NK-92 (cell line): ENCODE results near the gene ULBP3.
"Not testable (repeated sequence)": the region's sequence is repeated elsewhere in the genome, so short reads cannot be mapped to it uniquely, and the experiment has no call there.

Experiments
- DNase-seq: peaks from one replicate; lab custom pipeline; 2025; ENCODE audit not compliant: unreplicated experiment; lab: John Stamatoyannopoulos, UW

ULBP3 gene

DNA sequence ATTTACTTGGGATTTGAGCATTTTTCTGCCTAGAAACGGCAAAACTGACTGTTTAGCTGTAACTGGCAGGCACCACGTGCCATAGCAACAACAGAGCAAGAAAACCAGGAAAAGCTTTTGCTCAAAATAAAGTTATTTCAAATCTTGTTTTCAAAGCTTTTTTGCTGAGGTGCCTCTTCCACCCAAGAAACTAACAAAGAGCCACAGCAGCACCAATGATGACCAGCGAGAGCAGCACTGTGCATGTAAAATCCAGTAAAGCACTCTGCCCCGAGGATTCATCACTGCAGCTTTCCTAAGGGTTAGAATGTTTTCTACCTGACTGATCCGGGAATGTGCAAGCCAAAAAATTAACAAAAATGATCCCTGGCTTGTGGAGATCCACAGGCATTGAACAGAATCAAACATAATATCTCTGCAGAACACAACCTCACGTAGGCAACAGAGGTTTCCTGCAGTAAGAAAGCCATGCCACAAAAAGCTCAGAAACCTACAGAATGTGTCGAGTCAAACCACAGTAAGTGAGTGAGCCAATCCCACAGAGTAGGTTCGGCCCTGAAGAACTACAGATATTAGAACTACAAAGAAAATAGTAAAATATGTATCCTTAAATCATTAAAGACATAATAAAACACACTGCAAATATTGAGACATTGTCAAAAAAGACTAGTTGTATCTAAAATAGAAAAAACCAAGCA lies 7.4 kb upstream of the ULBP3 start:
- DNase-seq, result no peak

DNA sequence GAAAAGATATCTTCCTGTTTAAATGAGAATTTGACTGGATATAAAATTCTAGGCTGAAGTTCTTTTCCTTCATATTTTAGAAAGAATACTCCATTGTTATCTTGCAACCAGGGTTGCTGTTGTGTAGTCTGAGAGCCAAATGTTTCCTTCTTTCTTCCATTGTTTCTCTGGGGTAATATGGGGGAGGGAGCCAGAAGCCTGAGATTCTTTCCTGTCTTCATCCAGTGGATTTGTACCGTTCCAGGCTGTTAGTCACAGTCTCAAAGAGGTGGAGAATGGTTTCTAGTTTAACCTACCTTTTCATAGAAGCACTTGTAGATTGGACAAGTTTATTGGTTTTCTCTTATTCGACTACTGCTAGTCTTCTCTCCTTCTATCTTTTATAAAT lies 6.1 kb upstream of the ULBP3 start:
- no peak for DNase-seq

DNA sequence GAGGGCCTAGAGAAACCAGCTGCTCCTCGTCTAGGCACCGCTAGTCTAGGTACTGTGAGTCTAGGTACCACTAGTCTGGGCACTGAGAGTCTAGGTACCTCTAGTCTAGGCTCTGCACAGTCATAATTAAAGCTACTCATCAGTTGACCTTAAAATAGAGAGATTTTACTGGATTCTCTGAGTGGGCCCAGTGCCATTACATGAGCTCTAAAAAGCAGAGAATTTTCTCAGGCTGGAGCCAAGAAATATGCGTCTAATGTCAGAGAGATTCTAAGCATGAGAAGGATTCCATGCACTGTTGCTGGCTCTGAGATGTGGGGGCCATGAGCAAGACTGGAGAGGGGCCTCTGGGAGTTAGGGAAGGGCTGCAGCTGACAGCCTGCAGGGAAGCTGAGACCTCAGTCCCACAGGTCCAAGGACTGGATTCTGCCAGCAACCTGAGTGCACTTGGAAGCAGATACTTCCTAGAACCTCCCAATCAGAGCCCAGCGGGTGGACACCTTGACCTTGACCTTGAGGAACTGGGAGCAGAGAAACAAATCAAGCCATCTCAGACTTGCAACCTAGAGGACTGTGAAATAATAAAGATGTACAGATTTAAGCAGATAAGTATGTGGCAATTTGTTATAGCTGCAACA lies 5.6 kb upstream of the ULBP3 start:
- DNase-seq, result not testable (repeated sequence)

DNA sequence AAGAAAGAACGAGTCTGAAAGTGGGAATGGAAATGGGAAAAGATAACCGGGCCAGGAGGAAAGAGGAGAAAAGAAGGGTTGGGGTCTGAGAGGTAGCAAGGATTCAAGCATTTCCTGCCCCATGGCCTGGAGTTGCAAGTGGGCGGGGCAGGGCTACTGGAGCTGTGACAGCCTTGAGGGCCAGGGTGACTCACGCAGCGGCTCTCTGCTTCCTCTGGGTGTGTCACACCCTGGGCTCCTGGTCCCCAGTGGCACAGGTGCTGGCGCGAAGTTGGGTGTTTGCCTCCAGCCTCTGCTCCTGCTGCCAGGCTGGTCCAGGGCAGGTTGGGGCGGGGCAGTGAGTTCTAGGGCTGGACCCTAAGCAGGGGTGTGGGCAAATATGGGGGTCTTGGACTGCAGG lies 3.3 kb upstream of the ULBP3 start:
- no peak for DNase-seq

DNA sequence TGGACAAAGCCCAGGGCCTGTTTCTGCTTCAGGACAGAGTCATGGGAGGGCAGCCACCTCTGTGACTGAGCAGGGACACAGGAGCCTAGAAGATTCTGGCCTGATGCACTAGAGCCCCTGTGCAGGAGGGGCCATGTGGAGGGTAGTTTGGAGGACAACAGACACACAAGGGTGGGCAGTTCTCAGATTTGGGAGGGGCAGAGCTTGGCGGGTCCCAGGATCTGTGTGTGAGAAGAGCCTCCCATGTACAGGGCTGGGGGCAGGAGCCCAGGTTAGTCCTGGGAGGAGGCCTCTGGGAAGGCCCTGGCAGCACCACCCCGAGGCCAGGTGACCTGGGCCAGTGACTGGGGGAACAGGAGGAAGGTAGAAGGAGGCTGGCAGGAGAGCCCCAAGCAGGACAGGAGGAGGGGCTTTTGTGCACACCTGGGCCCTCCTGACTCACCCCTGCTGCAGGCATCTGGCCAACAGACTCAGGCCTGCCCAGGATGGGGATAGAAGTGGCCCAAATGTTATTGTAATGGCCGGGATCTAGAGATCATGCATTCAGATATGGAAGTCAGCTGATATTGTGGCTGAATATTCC lies 1.4 kb upstream of the ULBP3 start:
- no peak for DNase-seq

DNA sequence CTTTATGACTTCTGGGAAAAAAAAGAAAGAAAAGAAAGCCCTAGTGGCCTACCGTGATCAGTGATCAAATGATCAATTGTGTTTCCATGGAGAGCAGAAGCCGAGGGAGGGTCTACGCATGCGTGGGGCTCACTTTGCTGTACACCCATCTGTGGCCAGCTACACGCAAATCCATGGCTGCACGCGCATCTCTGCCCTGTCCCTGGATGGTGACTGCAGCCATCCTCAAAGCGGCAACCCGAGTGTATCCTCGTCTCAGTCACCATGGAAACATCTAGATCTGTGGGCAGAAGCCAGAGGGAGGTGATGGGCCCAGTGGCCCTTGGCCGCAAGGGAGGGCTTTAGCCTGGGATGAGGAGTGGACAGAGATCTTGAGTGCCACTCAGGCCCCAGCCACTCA lies 785 bp upstream of the ULBP3 start:
- no peak for DNase-seq

DNA sequence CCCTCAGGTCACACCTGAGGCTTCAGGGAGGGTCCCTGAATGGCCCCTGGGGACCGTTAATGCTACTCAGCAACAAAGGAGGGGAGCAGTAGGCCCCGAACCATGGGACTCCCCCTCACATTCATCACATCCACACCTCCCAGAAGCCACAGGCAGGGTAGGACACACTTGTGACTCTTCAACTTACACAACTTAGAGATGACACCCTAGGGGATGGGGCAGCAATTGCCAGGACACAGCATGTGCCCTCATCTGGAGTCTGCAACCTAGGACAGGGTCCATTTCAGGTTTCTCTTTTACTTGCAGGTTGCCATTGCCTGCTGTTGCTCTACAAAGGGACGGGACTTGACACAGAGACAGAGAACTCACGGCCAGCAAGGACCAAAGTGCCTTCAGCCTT lies 770 bp downstream of the ULBP3 start:
- DNase-seq, result no peak

DNA sequence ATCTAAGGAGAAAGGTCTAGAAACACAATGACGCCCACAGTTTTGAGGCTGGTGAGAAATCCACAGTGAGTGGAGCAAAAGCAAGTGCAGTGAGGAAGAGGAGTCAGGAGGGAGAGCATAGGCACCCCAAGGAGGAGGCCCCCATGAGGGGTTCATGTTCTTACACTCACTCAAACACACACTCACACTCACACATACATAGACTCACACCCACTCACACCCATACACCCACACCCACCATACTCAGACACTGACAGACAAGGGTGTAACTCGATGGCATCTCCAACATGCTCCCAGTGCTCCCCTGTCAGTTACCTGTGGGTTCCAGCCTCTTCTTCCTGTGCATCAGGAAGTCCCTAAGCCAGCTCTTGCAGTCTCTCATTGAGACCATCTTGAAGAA lies 3.8 kb downstream of the ULBP3 start:
- DNase-seq, result no peak

DNA sequence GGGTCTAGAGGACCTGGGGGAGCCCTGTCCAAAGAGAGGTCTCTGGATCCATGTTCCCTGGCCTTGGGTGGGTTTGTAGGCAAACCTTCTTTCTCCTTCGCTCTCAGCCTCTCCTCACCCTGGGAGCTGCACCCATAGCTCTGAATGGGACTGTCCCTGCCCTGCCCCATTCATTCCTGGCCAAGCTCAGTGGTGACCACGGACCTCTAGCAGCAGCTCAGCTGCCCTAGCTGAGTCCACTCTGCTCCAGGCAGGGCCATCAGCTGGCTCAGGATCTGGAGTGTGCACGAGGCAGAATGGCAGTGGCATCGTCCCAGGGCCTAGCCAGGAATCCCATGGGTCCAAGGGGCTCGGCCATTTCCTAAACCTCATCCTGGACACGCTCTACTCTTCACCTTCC lies 5.3 kb downstream of the ULBP3 start:
- DNase-seq, result no peak

DNA sequence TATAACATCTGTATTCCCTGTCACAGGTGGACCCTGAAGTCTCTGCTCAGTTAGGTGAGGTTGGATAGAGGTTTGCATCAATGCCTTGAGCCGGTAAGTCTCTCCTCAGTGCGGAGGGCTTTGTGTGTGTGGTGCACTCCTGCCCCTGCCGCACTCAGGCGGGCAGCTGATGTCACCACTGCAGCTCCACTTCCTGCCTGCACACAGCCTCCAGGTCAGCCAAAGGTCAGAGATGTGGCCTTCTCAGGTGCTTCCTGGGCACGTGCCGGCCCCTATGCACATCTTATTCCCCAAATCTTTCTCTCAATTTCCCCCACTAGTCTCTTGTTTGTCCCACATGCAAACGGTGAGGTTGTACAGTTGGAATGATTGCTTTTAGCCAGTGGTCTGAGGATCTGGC lies 8.9 kb downstream of the ULBP3 start:
- not testable (repeated sequence) for DNase-seq

DNA sequence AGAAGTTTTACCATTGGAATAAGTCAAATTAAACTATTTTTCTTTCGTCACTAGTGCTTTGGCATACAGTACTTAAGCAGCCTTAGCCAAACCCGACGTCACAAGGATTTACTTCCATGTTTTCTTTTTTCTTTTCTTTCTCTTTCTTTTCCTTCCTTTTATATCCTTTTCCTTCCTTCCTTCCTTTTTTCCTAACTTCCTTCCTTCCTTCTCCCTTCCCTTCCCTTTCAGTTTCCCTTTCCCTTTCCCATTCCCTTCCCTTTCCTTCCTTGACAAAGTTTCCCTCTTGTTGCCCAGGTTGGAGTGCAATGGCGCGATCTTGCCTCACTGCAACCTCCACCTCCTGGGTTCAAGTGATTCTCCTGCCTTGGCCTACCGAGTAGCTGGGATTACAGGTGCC lies 9.9 kb downstream of the ULBP3 start:
- no peak for DNase-seq

DNA sequence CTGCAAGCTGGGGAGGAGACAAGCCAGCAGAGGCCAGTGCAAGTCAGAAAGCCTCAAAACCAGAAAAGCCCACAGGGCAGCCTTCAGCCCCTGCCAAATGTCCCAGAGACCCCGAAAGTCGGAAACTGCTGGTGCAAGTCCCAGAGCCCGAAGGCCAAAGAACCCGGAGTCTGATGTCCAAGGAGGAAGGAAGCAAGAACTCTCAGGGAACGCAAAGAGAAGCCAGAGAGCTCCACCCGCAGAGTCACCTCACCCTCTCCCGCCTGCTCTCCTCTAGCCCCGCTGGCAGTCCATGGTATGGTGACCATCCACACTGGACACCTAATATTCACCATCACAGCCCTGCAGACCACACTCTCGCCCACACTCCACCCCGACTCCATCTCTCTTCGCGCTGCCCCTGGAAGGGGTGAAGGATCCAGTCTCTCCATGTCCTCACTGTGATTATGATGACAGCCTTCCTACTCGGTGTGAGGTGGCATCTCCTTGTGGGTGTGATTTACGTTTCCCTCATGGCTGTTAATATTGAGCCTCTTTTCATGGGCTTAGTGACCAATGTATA lies 10.6 kb downstream of the ULBP3 start:
- DNase-seq, result no peak

DNA sequence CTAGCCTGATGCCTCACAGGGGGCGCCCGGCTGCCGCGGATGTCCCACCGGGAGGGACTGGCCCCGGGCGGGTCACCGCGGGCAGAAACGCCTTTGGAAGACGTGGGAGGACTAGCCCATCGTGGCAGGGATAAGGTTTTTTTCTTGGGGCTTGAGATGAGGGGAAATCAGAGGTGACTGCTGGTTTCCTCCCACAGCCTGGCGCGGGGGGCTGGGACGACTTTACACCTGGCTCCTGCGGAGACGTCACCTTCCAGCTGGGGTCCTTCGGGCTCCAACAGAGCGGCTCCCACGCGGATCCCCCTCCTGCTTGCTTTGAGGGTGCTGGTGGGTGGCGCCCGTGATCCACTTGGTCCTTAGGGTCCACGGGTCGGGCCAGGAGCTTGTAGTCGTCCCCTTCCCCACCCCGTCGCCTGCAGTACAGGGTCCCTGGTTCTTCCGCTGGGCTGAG lies 11.4 kb downstream of the ULBP3 start:
- no peak for DNase-seq

DNA sequence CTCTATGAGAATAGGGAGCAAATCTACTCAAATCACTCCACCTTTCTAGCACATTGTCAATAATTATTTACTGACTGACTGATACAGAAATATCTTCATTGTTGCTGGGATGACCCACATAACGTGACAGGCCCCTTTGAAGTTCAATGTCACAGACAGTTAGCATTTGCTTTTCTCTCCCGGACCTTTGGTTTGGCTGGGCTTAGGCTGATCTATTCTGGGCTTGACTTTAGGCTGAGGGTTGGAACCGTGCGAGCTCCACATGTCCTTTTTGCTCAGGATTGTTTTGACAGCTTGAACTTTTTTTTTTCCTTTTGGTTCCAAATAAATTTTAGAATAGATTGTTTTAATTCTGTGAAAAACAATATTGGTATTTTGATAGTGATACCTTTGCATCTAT lies 12.0 kb downstream of the ULBP3 start:
- DNase-seq, result no peak

DNA sequence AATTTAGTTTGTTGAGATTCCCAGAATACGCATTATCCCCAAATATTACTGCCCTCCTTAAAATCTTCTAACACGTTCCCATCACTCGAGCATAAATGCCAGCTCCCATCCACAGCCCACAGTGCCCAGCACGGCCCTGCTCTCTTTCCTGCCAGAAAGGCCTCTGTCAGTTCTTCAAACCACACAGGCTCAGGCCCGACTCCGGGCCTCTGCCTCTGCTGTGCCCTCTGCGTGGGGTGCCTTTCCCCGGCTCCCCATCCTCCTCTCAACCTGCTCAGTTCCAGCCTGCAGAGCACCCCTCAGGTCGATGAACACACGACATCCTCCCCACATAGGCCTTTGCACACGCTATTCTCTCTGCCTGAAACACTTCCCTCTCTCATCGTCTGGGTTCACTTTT lies 12.8 kb downstream of the ULBP3 start:
- no peak for DNase-seq

DNA sequence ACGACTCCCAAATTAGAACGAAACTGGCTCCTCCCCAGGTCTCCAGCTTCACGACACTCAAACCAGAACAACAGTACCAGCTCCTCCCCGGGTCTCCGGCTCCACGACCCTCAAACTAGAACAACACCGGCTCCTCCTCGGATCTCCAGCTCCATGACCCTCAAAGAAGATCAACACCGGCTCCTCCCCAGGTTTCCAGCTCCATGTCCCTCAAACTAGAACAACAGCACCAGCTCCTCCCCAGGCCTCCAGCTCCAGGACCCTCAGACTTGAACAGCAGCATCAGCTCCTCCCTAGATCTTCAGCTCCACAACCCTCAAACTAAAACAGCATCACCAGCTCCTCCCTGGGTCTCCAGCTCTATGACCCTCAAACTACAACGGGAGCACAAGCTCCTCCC lies 13.8 kb downstream of the ULBP3 start:
- DNase-seq, result no peak

DNA sequence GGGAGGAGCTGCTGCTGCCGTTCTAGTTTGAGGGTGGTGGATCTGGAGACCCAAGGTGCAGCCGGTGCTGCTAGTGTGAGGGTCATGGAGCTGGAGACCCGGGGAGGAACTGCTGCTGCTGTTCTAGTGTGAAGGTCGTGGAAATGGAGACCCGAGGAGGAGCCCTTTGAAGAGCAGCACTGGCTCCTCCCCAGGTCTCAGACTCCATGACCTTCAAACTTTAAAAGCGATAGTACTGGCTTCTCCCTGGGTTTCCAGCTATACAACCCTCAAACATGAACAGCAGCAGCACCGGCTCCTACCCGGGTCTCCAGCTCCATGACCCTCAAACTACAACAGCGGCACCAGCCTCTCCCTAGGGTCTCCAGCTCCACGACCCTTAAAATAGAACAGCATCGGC lies 15.5 kb downstream of the ULBP3 start:
- no peak for DNase-seq

DNA sequence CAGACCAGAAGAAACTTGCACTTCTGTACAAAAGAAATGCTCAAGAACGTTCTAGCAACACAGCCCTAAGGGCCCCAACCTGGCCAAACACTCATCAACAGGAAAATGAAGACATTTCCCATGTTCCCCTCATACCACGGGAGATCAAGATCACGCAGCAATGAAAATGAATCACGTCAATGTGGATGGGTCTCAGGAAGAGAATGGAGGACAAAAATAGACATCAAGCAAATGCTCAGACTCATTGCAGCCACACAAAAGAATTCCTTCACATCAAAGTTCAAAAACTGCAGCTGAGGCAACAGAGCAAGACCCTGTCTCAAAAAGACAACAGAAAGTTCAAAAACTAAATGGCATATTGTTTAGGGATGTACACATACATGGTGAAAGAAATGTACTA lies 18.1 kb downstream of the ULBP3 start:
- DNase-seq, result no peak

DNA sequence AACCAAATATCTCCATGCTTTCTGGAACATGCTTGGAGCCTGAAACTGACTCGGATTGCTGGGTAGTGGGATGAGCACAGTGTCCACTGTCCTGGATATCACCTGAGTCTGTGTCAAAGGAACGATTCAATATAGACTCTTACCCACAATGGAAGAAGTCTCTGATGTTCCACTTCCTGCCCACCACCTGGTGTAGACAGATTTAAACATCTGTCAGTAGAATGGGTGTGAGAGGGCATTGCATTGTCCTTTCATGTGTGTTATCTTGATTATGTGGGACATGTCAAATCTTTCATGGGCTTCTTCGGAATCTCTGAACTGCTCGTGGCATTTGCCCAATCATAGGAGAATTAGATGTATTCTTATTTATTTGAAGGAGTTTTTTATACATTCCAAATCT lies 20.8 kb downstream of the ULBP3 start:
- no peak for DNase-seq

DNA sequence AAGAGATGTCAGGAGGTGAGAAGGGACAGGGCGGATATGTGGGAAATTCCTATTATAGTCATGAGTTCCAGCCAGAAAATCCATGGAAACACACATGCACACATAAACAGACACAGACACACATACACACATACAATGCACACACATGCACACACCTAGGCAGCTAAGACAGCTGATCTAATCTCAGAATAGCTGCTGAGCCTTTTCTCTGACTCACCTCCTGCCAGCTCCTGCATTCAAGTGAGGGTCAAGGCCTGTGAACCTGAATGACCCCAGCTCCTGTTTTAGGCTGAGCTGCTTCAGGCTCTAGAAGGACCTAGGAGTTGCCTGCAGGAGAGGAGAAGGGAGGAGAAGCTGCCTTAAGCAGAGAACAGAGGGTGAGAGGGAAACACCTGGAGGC lies 22.0 kb downstream of the ULBP3 start:
- no peak for DNase-seq

DNA sequence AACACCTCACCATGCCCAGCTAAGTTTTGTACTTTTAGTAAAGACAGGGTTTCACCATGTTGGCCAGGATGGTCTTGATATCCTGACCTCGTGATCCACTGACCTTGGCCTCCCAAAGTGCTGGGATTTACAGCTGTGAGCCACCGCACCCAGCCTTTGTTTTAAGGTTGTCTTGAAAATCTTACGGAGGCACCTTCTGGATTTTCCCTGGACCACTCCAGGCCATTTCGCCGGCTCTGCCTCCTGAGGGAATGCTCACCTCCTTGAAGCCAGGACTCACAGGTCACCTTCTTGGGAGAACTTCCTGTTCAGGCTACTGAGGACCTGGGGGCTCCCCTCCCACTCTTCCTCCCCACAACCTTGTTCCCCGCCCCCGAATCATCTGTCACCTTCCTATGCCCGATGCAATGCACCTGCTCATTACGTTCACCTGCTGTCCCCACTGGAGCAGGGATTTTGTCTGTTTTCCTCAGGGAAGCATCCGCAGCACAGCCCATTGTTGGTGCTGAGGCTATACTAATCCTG lies 24.2 kb downstream of the ULBP3 start:
- DNase-seq, result no peak
